ENCODE results near the gene ERC1. TPM values are rescaled to one million over a fixed set of nuclear protein-coding genes. Genes with fewer than 3 reads are reported as not detected.
"Not testable (repeated sequence)": the region's sequence is repeated elsewhere in the genome, so short reads cannot be mapped to it uniquely, and the experiment has no call there.

Gene ERC1
- total RNA-seq, 5 donors from 2014 or later (not counting 1 experiment from before 2014, with no cell fraction given): 41.8 to 68.0 (median 46.5) TPM

DNA sequence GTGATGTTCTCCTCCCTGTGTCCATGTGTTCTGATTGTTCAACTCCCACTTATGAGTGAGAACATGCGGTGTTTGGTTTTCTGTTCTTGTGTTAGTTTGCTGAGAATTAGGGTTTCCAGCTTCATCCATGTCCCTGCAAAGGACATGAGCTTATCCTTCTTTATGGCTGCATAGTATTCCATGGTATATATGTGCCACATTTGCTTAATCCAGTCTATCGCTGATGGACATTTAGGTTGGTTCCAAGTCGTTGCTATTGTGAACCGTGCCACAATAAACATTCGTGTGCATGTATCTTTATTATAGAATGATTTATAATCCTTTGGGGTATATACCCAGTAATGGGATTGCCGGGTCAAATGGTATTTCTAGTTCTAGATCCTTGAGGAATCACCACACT is 264.1 kb downstream of the ERC1 start:
- H3K9me3 ChIP-seq; H3K4me1 ChIP-seq (ENCODE audit: control insufficient read depth in 1 of 2, extremely low read depth in 1 of 2, insufficient read depth in 2 of 2, low read length in 2 of 2); H3K27me3 Mint-ChIP-seq; H3K4me3 Mint-ChIP-seq; H3K9me3 Mint-ChIP-seq; DNase-seq; H3K27ac Mint-ChIP-seq; POLR2A ChIA-PET; H3K27me3 ChIP-seq (replicated peaks in 1 of 2; ENCODE audit: control insufficient read depth in 2 of 2, extremely low read depth in 1 of 2, insufficient read depth in 2 of 2, low read length in 1 of 2); H3K4me1 Mint-ChIP-seq; H3K4me3 ChIP-seq (ENCODE audit: control insufficient read depth in 1 of 2, extremely low read depth in 1 of 2, low read length in 1 of 2); H3K36me3 ChIP-seq (ENCODE audit: control insufficient read depth in 2 of 2, extremely low read depth in 1 of 2, insufficient read depth in 1 of 2, low read length in 1 of 2); ATAC-seq (replicated peaks in 1 of 4); CTCF ChIA-PET; H3K27ac ChIP-seq (ENCODE audit: low read length): not testable (repeated sequence)
- peaks cover 25% of the 10 kb centered on the region for H3K36me3 Mint-ChIP-seq
- 100% methylated on average over 1 of the region's 6 CpGs for WGBS (ENCODE audit: insufficient coverage)

DNA sequence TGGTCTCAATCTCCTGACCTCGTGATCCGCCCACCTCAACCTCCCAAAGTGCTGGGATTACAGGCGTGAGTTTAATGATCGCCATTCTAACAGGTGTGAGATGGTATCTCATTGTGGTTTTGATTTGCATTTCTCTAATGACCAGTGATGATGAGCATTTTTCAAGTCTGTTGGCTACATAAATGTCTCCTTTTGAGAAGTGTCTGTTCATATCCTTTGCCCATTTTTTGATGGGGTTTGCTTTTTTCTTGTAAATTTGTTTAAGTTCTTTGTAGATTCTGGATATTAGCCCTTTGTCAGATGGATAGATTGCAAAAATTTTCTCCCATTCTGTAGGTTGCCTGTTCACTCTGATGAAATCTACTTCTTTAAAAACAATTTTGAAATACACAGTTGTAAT is 264.8 kb downstream of the ERC1 start:
- peaks cover 28% of the 10 kb centered on the region for H3K36me3 Mint-ChIP-seq
- not testable (repeated sequence) for H3K27ac ChIP-seq (ENCODE audit: low read length); H3K27me3 ChIP-seq (replicated peaks in 1 of 2; ENCODE audit: control insufficient read depth in 2 of 2, extremely low read depth in 1 of 2, insufficient read depth in 2 of 2, low read length in 1 of 2); H3K36me3 ChIP-seq (ENCODE audit: control insufficient read depth in 2 of 2, extremely low read depth in 1 of 2, insufficient read depth in 1 of 2, low read length in 1 of 2); H3K4me1 Mint-ChIP-seq; DNase-seq; H3K27me3 Mint-ChIP-seq; H3K9me3 Mint-ChIP-seq; H3K4me1 ChIP-seq (ENCODE audit: control insufficient read depth in 1 of 2, extremely low read depth in 1 of 2, insufficient read depth in 2 of 2, low read length in 2 of 2); ATAC-seq (replicated peaks in 1 of 4); H3K27ac Mint-ChIP-seq; H3K4me3 Mint-ChIP-seq; H3K9me3 ChIP-seq; H3K4me3 ChIP-seq (ENCODE audit: control insufficient read depth in 1 of 2, extremely low read depth in 1 of 2, low read length in 1 of 2)
- WGBS (ENCODE audit: insufficient coverage): 80% methylated on average over 1 of the region's 4 CpGs
- ChIA-PET POLR2A (interaction anchor here in 1 of 2 donors (0.5 kb wide), 1 partner anchor 52 kb away, joined by 4 read pairs; no protein-coding TSS in a partner anchor), CTCF (interaction anchor here in 1 of 2 donors (0.6 kb wide), 1 partner anchor 569 kb away, joined by 3 read pairs; no protein-coding TSS in a partner anchor)

DNA sequence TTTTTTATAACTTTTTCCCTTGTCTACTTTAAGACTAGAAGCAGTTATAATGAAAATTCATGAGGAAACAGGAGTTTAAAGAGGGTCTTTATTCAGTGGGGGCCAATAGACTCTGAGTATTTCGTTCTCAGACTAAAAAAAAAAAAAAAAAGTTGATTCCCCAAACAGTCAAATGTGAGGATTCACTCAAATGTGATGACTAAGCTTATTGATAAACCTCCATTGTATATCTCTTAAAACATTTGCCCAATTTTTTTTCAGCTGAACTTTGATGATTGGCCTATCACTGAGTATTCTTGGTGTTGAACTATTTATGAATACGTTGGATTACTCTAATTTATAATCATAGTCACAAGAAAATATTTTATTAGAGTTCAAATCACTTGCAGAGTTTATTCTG is 265.3 kb downstream of the ERC1 start:
- H3K9me3 ChIP-seq: no peaks in the 10 kb centered on the region
- no CpG with 5 or more reads among the region's 2 CpGs for WGBS (ENCODE audit: insufficient coverage)
- DNase-seq: no peak

DNA sequence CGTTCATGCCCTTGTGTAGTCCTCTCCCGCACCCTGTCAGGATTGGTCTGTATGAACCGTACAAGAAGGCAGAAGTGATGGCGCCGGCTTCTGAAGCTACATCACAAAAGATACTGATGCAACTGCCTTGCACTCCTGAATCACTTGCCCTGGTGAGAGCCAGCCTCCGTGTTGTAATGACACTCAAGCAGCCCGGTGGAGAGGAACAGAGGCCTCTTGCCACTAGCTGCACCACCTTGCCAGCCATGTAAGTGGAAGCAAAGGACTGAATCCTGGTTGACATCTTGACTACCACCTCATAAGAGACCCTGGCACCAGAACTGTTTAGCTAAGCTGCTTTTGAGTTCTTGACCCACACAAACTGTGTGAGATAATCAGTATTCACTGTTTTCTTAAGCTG is 266.0 kb downstream of the ERC1 start:
- H3K27ac Mint-ChIP-seq: no peak overlapping the region
- Histone ChIP-seq H3K27me3 (replicated peaks in 1 of 2; ENCODE audit: control insufficient read depth in 2 of 2, extremely low read depth in 1 of 2, insufficient read depth in 2 of 2, low read length in 1 of 2) (no peaks in the 10 kb centered on the region), H3K27ac (ENCODE audit: low read length) (no peak overlapping the region), H3K4me1 (ENCODE audit: control insufficient read depth in 1 of 2, extremely low read depth in 1 of 2, insufficient read depth in 2 of 2, low read length in 2 of 2) (no peaks in the 10 kb centered on the region), H3K4me3 (ENCODE audit: control insufficient read depth in 1 of 2, extremely low read depth in 1 of 2, low read length in 1 of 2) (no peak overlapping the region), H3K9me3 (no peaks in the 10 kb centered on the region), H3K36me3 (ENCODE audit: control insufficient read depth in 2 of 2, extremely low read depth in 1 of 2, insufficient read depth in 1 of 2, low read length in 1 of 2) (peaks cover 0 to 3% of the 10 kb centered on the region in 2 donors)
- ChIA-PET CTCF (no interaction called here), POLR2A (no interaction called here)
- H3K4me3 Mint-ChIP-seq: no peak overlapping the region
- no peaks in the 10 kb centered on the region for H3K27me3 Mint-ChIP-seq
- WGBS (ENCODE audit: insufficient coverage): 100% methylated on average over 6 of the region's 7 CpGs
- H3K9me3 Mint-ChIP-seq: no peaks in the 10 kb centered on the region
- peaks cover 36% of the 10 kb centered on the region for H3K36me3 Mint-ChIP-seq
- DNase-seq (no peak), ATAC-seq (replicated peaks in 1 of 4) (no peak)
- H3K4me1 Mint-ChIP-seq: peaks cover 0 to 4% (median 3%) of the 10 kb centered on the region in 3 donors

More for the DNA sequence above, 265.3 kb downstream of the ERC1 start:
- no peaks in the 10 kb centered on the region for H3K27me3 ChIP-seq (replicated peaks in 1 of 2; ENCODE audit: control insufficient read depth in 2 of 2, extremely low read depth in 1 of 2, insufficient read depth in 2 of 2, low read length in 1 of 2)
- Mint-ChIP-seq H3K9me3 (no peaks in the 10 kb centered on the region), H3K27me3 (no peaks in the 10 kb centered on the region), H3K4me1 (peaks cover 0 to under 1% (median under 1%) of the 10 kb centered on the region in 3 donors), H3K36me3 (peaks cover 32% of the 10 kb centered on the region), H3K27ac (no peak overlapping the region), H3K4me3 (no peak overlapping the region)
- POLR2A ChIA-PET: interaction anchor here in 1 of 2 donors (0.5 kb wide), 1 partner anchor 52 kb away, joined by 4 read pairs; no protein-coding TSS in a partner anchor
- no peak overlapping the region for H3K27ac ChIP-seq (ENCODE audit: low read length)
- H3K4me1 ChIP-seq (ENCODE audit: control insufficient read depth in 1 of 2, extremely low read depth in 1 of 2, insufficient read depth in 2 of 2, low read length in 2 of 2): no peaks in the 10 kb centered on the region
- no peak overlapping the region for H3K4me3 ChIP-seq (ENCODE audit: control insufficient read depth in 1 of 2, extremely low read depth in 1 of 2, low read length in 1 of 2)
- peaks cover 0 to 3% of the 10 kb centered on the region in 2 donors for H3K36me3 ChIP-seq (ENCODE audit: control insufficient read depth in 2 of 2, extremely low read depth in 1 of 2, insufficient read depth in 1 of 2, low read length in 1 of 2)
- CTCF ChIA-PET: no interaction called here
- ATAC-seq (replicated peaks in 1 of 4): no peak

DNA sequence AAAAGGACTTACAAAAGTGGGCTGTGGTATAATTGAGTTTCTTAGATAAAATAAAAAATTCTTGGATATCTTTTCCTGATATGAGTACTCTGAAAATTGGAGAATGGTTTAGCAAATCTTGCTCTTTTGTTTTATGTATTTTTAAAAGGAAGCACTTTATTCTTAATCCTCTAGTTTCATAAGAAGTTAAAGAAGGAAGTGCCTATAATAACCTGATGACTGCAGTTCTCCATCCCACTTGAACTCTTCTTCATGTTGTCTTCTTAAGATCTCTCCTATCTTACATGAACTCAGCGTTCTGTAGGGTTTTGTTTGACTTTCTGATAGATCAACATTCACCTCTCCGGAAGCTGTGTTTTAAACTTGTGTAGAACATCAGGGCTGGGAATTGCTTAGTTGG is 271.0 kb downstream of the ERC1 start:
- Mint-ChIP-seq H3K36me3 (peaks cover 57% of the 10 kb centered on the region), H3K27me3 (no peaks in the 10 kb centered on the region), H3K4me1 (peaks cover 3 to 11% (median 10%) of the 10 kb centered on the region in 3 donors), H3K27ac (no peak overlapping the region), H3K9me3 (no peaks in the 10 kb centered on the region), H3K4me3 (no peak overlapping the region)
- no peak for DNase-seq
- ChIA-PET POLR2A (no interaction called here), CTCF (no interaction called here)
- Histone ChIP-seq H3K27me3 (replicated peaks in 1 of 2; ENCODE audit: control insufficient read depth in 2 of 2, extremely low read depth in 1 of 2, insufficient read depth in 2 of 2, low read length in 1 of 2) (no peaks in the 10 kb centered on the region), H3K4me3 (ENCODE audit: control insufficient read depth in 1 of 2, extremely low read depth in 1 of 2, low read length in 1 of 2) (no peak overlapping the region), H3K36me3 (ENCODE audit: control insufficient read depth in 2 of 2, extremely low read depth in 1 of 2, insufficient read depth in 1 of 2, low read length in 1 of 2) (peaks cover 2 to 16% of the 10 kb centered on the region in 2 donors), H3K9me3 (no peaks in the 10 kb centered on the region), H3K27ac (ENCODE audit: low read length) (no peak overlapping the region), H3K4me1 (ENCODE audit: control insufficient read depth in 1 of 2, extremely low read depth in 1 of 2, insufficient read depth in 2 of 2, low read length in 2 of 2) (peaks cover 0 to 3% of the 10 kb centered on the region in 2 experiments)
- ATAC-seq (replicated peaks in 1 of 4): no peak
- no CpG with 5 or more reads among the region's 2 CpGs for WGBS (ENCODE audit: insufficient coverage)

DNA sequence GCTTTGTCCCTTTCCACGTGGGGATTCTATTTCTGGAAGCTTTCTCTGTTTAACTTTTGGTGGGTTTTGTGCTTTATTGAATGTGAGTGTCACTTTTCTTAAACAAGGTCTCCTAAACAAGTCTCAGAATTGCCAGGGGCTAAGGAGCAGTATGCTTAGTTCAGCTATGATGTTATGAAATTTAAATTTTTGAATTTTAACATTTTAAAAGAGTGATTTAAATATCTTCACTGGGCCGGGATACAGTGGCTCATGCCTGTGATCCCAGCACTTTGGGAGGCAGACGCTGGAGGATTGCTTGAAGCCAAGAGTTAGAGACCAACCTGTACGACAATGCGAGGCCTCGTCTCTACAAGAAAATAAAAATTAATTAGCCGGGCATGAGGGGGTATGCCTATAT is 276.2 kb downstream of the ERC1 start:
- Histone ChIP-seq H3K27ac (ENCODE audit: low read length) (no peak overlapping the region), H3K27me3 (replicated peaks in 1 of 2; ENCODE audit: control insufficient read depth in 2 of 2, extremely low read depth in 1 of 2, insufficient read depth in 2 of 2, low read length in 1 of 2) (no peaks in the 10 kb centered on the region), H3K4me1 (ENCODE audit: control insufficient read depth in 1 of 2, extremely low read depth in 1 of 2, insufficient read depth in 2 of 2, low read length in 2 of 2) (peaks cover 0 to 2% of the 10 kb centered on the region in 2 experiments), H3K4me3 (ENCODE audit: control insufficient read depth in 1 of 2, extremely low read depth in 1 of 2, low read length in 1 of 2) (no peak overlapping the region), H3K36me3 (ENCODE audit: control insufficient read depth in 2 of 2, extremely low read depth in 1 of 2, insufficient read depth in 1 of 2, low read length in 1 of 2) (peaks cover 2 to 16% of the 10 kb centered on the region in 2 donors), H3K9me3 (no peaks in the 10 kb centered on the region)
- POLR2A ChIA-PET: no interaction called here
- no peak overlapping the region for H3K4me3 Mint-ChIP-seq
- H3K36me3 Mint-ChIP-seq: peaks cover 66% of the 10 kb centered on the region
- CTCF ChIA-PET: no interaction called here
- peaks cover 0 to 8% (median 8%) of the 10 kb centered on the region in 3 donors for H3K4me1 Mint-ChIP-seq
- H3K27me3 Mint-ChIP-seq: no peaks in the 10 kb centered on the region
- no peak overlapping the region for H3K27ac Mint-ChIP-seq
- H3K9me3 Mint-ChIP-seq: no peaks in the 10 kb centered on the region
- ATAC-seq (replicated peaks in 1 of 4) (no peak), DNase-seq (no peak)
- WGBS (ENCODE audit: insufficient coverage): no CpG with 5 or more reads among the region's 7 CpGs

DNA sequence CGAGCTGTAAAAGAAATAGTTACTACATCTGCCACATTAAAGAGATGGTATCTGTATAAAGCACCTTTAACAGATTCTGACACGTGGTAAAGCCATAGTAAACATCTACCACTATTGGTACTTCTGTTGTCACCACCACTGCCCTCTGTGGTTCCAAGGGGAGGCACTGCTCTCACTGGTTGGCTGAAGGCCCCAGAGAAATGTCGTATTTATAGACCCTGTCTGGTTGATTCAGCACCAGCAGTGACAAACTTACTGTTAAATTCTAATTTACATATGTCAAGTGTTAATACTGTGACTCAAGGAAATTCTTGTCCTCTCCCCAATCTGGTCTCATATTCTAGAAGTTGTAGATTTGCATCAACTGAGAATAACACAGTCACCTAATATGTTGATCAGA is 281.1 kb downstream of the ERC1 start:
- WGBS (ENCODE audit: insufficient coverage): 17% methylated on average over 1 of the region's 3 CpGs
- Mint-ChIP-seq H3K4me3 (no peak overlapping the region), H3K27ac (no peak overlapping the region), H3K9me3 (no peaks in the 10 kb centered on the region), H3K27me3 (no peaks in the 10 kb centered on the region), H3K4me1 (peaks cover 0 to 5% (median 0%) of the 10 kb centered on the region in 3 donors), H3K36me3 (peaks cover 42% of the 10 kb centered on the region)
- no peak overlapping the region for H3K27ac ChIP-seq (ENCODE audit: low read length)
- peak in 6 of 35 experiments; percentile 1 to 27 (median 13) for DNase-seq
- H3K4me1 ChIP-seq (ENCODE audit: control insufficient read depth in 1 of 2, extremely low read depth in 1 of 2, insufficient read depth in 2 of 2, low read length in 2 of 2): no peaks in the 10 kb centered on the region
- no peaks in the 10 kb centered on the region for H3K36me3 ChIP-seq (ENCODE audit: control insufficient read depth in 2 of 2, extremely low read depth in 1 of 2, insufficient read depth in 1 of 2, low read length in 1 of 2)
- ChIA-PET POLR2A (no interaction called here), CTCF (no interaction called here)
- no peaks in the 10 kb centered on the region for H3K9me3 ChIP-seq
- ATAC-seq (replicated peaks in 1 of 4): peak in 1 of 4 experiments; percentile 35
- no peaks in the 10 kb centered on the region for H3K27me3 ChIP-seq (replicated peaks in 1 of 2; ENCODE audit: control insufficient read depth in 2 of 2, extremely low read depth in 1 of 2, insufficient read depth in 2 of 2, low read length in 1 of 2)
- H3K4me3 ChIP-seq (ENCODE audit: control insufficient read depth in 1 of 2, extremely low read depth in 1 of 2, low read length in 1 of 2): no peak overlapping the region

Measured in T-cell (primary cell).